Stimulated activated CD8-positive, alpha-beta memory T cell treated with anti-CD3 and anti-CD28 coated beads, Interleukin-12 subunit alpha, Interleukin-12 subunit beta, amount 100 ng/mL, for 24 hours (primary cell): ENCODE measurements around the gene KAT6B.

Source experiments
- DNase-seq: peaks from one replicate; pipeline ENCODE4 v3.0.0-alpha.2; 2020; ENCODE audit errors: extremely low read depth

The KAT6B gene

DNA sequence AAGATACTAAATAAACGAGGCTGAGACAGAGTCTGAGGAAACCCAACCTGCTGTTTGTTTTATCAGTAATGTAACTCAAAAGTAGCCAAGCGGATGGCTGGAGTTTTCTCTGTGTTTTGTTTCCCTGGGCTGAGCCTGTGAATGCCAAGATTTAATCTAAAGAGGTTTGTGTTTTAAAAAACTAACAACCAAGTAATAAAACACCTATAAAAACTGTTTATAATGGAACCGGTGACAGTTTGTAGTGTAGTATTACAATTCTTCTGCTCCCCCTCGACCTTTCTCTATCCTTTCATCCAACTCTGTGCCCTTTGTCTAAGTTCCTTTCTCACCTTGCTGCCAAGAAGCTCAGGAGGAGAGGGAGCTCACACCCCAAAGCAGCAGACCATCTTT lies 2.6 kb upstream of the KAT6B start:
- no peak for DNase-seq

DNA sequence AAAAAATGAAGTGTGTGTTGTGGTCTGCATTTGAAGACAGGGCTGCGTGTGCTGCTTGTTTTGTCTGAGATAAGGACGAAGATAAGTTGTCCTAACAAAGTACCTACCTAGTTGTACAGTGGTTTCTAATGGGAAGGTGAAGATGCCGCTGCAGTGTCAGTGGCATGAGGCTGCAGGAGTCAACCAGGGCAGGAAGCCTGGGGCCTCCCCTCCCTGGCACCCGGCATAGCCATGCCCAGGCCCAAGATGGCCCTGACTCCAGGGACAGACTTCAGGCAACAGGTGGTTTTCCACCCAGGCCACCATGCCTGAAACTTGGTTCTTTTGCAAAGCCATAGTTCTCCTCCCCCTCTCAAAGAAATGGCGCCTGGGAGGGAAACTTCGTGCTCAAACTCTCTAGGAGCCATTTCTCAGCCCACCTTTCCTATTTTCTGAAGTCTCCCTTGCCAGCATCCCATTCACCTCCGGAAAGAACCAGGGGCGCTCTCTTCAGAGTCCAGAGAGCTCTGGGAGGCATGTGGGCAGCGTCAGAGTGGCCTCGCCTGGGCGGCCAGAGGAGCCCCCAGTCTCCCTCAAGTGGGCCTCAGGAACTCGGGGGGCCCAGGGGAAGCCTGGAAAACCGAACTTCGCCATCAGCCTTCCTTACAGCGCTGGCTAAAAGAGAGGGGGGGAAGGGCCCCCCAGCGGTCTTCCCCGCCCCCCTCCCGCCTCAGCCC lies 2.1 kb upstream of the KAT6B start:
- no peak for DNase-seq

DNA sequence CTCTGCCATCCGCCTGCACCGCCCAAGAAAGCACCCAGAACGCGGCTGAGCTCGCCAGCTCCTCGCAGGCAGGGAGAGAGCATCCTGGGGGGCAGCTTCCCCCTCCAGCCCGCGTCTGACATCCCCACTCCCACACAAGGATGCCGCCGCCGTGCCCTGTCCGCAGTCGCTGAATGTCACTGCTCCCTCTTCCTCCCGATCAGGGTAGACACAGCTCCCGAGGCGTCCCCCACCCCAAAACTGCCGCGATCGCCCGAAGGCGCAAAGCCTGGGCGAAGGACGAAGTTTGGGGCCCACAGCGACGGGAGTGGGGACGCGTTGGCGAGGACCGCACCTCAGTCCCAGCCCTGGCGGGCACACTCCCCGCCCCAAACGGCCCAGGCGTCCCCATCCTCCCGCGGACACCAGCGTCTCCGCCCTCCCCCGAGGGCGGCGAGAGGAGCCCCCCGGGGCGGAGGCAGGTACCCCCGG lies 1.5 kb upstream of the KAT6B start:
- no peak for DNase-seq

DNA sequence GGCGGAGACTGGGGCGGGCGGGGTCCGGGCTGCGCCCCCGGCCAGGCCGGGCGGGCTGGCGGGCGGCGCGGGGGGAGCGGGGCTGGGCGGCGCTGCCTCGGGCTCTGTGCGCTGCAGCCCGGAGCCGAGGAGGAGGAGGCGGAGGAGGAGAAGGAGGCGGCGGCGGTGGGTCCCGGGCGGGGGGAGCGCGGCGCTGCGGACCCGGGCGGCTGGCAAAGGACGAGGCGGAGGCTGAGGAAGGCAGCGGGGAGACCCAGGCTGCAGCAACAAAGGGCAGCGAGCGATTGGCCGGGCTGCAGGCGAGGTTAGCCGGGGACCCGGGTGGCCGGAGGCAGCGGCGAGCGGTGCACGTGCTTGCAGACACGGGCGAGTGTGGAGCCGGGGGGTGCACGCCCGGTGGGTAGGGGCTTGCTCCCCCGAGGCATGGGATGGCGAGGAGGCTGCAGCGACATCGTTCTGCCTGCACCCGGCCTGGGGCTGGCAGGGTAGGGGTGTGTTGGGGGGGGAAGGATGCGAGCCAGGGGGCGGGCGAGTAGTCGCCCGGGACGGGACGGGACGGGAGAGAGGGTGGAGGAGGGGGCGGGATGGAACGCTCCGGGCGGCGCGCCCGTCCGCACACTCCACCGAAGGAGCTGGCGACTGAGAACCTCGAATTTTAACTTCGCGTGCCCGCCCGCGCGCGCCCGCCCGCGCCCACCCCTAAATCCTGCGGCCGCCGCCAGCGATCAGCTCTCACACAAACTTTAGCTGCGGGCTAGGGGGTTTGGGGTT lies 844 bp upstream of the KAT6B start:
- no peak for DNase-seq

DNA sequence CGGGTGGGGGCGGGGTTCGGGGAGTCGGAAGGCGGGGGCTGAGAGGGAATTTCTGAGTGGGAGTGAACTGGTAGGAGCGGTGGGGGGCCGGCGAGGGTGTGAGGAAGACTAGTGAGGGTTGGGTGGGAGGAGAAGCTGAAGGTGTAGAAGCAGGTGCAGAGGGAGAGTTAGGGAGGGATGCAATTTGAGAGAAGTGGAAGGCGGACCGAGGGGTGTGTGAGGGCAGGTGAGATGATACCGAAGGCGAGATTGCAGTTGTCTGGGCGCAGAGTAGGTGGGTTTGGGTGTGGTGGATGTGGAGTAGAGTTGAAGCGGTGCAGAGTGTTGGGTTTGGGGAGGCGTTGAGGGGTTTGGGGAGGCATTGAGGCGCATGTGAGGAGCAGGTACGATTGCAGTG lies 643 bp downstream of the KAT6B start:
- DNase-seq: no peak

DNA sequence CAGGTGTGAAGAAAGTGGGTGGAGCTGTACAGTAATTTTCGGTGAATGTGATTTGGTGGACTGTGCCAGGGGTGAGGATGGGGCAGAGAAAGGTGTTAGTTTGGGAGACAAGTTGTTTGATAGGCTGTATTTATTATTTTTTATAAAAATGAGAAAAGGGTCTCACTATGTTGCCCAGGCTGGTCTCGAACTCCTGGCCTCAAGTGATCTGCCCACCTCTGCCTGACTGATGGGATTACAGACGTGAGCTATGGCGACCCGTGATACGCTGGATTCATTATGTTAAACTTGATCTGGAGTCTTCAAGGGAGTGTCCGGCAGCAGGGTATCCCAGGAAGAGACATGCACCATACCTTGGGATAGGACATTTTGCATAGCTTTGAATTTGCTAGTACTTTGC lies 1.3 kb downstream of the KAT6B start:
- no peak for DNase-seq

DNA sequence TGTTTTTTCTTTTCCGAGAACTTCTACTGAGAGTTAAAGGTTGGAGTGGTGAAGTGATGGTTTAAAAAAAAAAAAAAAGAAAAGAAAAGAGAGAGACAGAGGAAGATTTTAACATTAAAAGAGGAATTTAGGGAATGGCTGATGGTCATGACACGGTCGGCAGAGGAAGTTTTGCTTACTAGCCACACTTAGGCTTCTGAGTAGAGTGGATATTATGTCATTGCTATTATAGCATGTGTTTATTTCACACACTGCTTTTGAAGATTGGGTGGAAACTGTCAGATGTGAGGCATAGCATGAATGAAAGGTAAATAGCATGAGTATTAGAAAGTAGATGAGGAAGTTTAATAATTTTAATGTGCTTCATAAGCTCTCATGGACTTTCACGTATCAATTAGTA lies 2.5 kb downstream of the KAT6B start:
- no peak for DNase-seq

DNA sequence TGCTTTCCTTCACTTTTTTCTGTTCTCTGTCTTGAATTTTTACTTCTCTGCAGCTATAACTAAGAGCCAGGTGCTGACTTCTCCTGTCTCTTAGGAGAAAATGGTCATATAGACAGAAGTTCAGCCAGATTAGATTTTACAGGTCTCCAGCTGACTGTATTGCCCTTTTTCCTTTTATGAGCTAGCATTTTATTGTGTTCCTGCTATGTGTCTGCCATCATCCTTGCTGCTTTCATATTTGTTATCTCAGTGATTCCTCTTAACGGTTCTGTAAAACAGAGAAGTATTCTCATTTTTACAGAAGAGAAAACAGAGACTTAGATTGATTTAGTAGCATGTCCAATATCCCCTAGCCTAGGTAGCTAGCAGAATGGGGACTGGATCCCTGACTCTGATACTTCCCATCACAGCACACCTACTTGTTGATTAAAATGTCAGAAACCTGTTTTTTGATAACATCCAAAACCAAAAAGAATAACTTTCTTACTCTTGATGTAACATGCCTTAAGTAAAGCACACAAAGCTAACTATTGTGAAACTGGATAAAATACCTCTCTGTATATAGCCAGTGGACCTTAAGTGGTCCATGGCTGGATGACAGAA lies 5.2 kb downstream of the KAT6B start:
- DNase-seq: no peak

DNA sequence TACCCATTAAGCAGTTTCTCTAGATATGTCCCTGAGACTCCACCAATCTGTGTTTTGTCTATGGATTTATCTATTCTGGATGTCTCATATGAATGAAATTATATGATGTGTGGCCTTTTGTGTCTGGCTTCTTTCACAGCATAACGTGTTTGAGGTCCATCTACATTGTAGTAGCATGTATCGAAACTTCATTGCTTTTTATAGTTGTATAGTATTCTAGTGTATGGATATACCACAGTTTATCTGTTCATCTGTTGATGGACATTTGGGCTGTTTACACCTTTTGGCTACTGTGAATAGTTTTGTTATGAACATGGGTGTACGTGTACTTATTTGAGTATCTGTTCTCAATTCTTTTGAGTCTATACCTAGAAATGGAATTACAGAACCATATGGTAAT lies 9.6 kb downstream of the KAT6B start:
- no peak for DNase-seq

DNA sequence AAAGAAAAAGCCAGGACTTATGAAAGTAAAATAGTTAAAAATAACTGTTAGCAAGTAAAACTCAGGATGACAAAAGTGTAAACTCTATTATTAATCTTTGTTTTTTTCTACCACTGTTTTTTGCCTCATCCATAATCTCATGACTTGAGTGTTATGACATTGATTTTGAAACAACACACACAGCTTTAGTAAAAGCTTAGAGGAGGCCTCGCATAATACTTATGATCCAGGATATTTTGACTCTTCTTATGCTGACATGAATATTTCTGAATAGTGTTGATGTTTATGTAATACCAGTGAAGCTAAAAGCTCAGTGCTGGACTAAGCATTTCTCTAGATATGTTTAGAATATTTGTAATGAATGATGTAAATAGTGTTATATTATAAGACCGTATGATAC lies 10.5 kb downstream of the KAT6B start:
- DNase-seq: no peak

DNA sequence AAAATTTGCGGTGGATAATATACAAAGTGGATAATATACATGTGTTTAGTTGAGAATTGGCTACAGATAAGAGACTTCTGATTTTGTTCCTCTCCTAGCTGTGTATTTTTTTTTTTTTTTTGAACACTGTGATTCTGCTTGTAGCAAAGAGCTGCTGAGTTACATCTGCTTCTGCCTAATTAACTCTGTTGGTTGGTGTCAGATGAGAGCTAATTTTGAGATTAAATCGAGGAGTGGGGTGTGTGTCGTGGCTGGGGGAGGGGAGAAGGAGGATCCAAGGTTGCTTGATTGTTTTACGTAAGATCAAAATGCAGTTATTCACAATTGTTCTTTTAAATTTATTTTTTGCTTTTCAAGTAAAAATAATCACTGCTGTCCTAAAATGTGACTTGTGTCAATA lies 11.3 kb downstream of the KAT6B start:
- no peak for DNase-seq

DNA sequence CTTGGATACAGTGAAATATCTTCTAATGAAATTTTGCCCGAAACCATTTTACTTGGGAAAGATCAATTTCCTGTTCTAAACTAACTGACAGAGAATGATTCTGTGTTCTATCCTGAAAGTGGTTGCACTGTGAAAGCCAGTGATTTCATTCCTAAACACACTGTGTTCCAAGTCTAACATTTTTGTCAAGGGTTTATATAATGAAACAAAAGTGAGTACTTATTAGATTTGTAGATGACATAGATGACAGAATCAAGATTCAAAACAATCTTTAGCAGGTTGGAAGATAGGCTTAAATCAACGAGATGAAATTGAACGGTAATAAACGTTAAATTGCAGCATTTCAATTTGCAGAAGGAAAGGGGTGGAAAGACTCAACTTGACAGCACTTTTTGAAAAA lies 13.3 kb downstream of the KAT6B start:
- no peak for DNase-seq

DNA sequence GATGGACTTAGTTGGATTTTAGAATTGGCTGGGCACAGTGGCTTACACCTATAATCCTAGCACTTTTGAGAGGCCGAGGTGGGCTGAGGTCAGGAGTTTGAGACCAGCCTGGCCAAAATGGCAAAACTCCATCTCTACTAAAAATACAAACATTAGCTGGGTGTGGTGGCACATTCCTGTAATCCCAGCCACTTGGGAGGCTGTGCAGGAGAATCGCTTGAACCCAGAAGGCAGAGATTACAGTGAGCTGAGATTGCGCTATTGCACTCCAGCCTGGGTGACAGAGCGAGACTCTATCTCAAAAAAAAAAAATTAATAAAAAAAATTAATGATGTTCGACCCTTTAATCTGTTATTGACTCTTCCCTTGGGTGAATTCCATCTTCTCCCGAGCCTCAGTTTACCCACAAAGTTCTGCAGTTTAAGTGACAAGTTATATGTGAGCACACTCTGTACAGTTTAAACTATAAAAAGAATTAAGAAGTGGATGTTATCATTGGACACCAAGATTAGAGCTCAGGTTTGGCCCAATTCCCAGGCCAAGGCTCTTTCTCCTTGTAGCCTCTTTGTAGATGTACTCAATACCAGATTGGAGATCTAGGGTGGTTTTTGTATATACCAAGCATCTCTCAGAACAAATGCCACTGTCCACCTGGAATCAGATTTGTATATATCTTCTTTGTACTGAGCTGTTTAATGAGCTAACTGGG lies 15.0 kb downstream of the KAT6B start:
- DNase-seq: no peak

DNA sequence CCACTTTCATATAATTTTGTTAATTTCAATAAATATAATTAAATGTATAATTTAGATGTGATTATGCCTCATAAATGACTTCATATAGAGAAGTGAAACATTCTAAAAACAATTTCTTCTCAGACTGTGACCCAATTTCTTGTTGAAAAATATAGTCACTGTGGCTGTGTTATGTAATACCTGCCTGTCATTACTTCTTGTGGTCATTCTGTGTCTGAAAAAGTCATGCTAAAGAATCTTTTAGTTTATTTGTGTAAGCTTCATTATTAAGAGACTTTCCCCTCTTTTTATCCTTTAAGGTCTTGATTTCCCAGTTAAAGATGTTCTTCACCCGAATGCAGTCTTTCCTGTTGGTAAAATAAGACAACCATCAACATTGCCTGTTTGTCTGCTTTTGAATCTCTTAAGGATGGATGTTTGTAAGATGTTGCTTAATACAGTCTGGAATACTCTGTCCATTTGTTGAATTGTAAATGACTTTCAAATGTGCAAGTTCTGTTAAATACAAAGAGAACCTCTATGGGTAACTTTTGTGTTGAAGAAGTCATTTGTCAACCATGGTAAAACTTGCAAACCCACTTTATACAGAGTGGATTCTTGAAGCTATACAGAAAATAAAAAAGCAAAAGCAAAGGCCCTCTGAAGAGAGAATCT lies 16.0 kb downstream of the KAT6B start:
- no peak for DNase-seq

DNA sequence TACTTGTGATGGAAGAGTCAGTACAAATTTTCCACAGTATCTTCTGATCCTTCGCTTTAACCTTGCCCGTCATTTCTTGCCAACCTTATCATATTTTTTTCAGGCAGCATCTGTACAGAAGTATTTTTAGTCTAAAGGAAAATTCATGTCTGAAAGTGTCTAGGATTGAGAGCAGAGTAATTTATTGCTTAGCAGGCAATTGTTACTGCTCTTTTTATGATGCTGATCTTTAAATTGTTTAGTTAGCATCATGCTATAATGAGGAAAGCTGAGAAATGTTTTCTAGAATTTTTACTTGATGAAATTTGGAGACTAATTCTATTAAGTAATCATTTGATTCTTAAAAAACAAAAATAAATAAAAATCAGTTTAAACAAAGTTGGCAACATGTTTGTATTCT lies 20.6 kb downstream of the KAT6B start:
- DNase-seq: no peak

DNA sequence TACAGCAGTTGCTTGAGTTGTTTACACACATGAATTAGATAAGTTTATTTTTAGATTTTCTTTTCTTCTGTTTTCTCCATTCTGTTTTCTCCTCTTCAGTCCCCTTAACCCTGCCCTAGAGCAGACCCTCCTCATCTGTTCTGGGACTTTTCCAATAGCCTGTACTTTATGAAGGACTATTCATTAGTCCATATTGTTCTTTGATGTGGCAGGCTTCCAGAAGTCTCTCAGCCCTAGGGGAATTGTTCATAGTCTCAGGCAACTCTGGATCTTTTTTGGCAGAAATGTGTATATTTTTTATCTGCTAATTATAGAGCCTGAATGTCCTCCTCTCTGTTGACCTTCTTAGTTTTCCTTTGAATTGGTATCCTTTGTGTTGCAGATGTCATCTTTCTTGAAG lies 25.4 kb downstream of the KAT6B start:
- DNase-seq: no peak

DNA sequence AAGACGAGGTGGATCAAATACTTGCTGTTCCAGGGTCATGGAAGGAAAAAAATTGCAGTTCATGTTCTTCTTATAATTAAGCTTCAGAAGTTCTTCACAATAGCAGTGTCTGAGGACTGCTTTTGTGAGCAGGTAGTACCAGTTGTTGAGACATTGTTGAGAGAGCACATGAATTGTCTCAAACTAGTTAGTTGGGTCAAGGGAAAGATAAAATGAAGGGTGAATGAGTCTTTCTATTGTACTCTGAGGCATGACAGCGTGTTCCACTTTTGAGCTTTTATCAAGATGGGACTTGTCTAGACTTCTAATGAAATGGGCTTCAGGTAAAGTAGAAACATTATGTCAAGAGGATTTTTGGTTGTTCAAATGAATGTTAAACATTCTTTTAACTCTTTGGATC lies 26.0 kb downstream of the KAT6B start:
- no peak for DNase-seq

DNA sequence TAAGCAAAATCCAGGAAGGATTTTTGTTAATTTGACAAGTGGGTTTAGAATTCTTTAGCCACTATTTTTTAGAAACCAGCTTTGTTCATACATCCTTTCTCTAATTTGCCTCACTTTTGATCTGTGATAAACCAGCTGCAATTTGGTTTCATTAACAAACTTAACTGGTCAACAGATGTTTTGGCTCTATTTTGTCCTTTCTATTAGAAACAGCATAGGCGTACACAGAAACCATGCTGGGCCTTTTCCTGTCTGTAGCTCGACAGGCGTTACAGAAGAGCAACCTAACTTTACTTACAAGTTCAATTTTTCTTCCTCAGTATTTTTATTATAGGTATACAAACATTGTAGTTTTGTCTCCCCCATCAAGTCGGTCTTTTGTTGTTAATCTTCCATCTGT lies 28.2 kb downstream of the KAT6B start:
- DNase-seq: no peak

DNA sequence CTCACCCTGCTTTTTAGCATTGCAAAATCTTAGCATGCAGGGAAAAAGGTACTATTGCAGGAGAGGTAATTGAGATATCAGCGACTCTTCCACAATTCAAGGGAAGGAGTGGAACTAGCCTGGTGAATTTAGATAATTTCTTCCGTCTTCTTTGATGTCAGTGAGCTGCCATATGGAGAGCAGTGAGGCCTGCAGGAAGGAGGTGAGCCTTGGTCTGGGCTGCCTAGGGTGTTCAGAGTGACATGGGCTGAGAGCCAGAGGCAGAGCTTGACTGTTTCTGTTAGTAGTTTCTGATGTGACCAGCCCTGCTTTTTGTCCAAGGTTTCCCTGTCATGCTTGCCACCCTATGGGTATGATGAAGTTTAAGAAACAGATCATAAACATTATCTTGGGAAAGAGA lies 28.6 kb downstream of the KAT6B start:
- no peak for DNase-seq

DNA sequence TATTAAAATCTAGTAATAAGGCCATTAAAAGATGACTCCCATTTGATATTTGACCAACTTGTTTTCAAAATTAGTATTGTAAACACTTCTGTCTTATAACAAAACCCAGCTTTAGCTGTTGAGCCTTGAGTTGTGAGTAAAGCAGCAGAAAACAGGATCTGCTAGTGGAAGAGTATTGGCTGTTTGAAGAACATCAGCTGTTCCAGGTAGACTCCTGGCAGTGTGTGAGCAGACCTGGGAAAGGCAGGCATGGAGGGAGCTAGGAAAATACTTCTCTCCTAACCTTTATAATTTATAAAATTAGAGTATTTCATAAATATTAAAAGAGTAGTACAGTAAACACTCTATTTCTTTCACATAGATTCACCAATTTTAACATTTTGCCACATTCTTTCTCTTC lies 29.0 kb downstream of the KAT6B start:
- DNase-seq: no peak

DNA sequence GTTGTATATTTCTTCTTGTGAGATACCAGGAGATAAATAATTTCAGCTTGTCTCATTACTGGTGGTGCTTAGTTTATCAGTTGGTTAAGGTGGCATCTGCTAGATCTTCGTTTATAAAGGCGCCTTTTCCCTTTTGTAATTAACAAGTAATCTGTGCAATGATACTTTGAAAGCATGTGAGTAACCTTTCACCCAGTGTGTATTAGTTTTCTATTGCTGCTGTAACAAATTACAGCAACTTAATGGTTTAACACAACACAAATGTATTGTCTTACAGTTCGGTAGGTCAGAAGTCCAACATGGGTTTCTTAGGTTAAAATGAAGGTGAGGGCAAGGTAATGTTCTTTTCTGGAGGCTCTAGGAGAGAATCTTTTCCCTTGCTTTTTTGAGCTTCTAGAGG lies 30.5 kb downstream of the KAT6B start:
- DNase-seq: no peak

DNA sequence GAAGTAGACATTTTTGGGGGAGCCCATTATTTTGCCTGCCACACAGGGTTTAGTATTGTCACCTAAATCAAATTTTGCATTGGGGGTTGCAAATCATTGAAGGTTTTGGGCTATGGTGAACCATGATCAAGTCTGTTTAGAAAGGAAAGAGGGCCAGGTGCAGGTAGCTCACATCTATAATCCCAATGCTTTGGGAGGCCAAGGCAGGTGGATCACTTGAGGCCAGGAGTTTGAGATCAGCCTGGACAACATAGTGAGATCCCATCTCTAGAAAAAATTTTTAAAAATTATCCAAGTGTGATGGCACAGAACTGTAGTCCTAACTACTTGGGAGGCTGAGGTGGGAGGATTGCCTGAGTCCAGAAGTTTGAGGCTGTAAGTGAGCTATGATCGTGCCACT lies 31.2 kb downstream of the KAT6B start:
- no peak for DNase-seq
